K562 treated with DMSO at 1 percent for 24 hours (cell line): Measurements from ENCODE around the gene BARHL1. TPM values are rescaled to one million over a fixed set of nuclear protein-coding genes. Genes with fewer than 3 reads are reported as not detected.

ENCODE experiments used
- total RNA-seq: library from RNA; unstranded; fragments of 300-600 nt; gene quantifications from 2 replicates; pipeline ENCODE4 v1.2.3, GENCODE V29; 2022; ENCODE audit warnings: low read depth; ENCODE audit not compliant: insufficient read depth

Gene BARHL1
- not detected in 2 replicates for total RNA-seq

GRCh38 chr9:132582276-132582785, at the start of gene BARHL1:
BARHL1 (plus strand) TSS chr9:132582606; CDS start chr9:132582798, 192 bp downstream.

Other genes starting within 250 kb of the BARHL1 start
- gene SETX, start 227.6 kb upstream of the BARHL1 start, total RNA-seq: 13.1 and 17.3 TPM in 2 replicates
- gene TTF1, start 175.8 kb upstream of the BARHL1 start, total RNA-seq: 8.4 and 10.1 TPM in 2 replicates
- gene CFAP77, start 172.4 kb upstream of the BARHL1 start, total RNA-seq: not detected in 2 replicates
- gene DDX31, start 87.4 kb downstream of the BARHL1 start, total RNA-seq: 6.8 and 8.1 TPM in 2 replicates
- 7.6 and 7.8 TPM in 2 replicates for gene GTF3C4, start 87.9 kb downstream of the BARHL1 start, total RNA-seq